Measurements from ENCODE around the gene TMEM143. TPM values are rescaled to one million over a fixed set of nuclear protein-coding genes. Genes with fewer than 3 reads are reported as not detected.

Gene TMEM143
- total RNA-seq, 1 donor: 3.0 TPM

- peak; percentile 65 for DNase-seq (ENCODE audit: low read depth)
- TF ChIP-seq CTCF (IDR thresholded peaks at IDR 0.05; ENCODE audit: insufficient read depth, low read depth, low read length): peak; percentile 78
- H3K4me3 ChIP-seq (ENCODE audit: low read depth, low read length): peak overlapping the region; percentile 81
Observed at GRCh38 chr19:48390188-48391099, 26.7 kb upstream of the TMEM143 start.

- DNase-seq (ENCODE audit: low read depth): no peak
- TF ChIP-seq CTCF (IDR thresholded peaks at IDR 0.05; ENCODE audit: insufficient read depth, low read depth, low read length): no peak
Observed at GRCh38 chr19:48386981-48387380, 23.2 kb upstream of the TMEM143 start.

GRCh38 chr19:48385461-48386087 is 21.8 kb upstream of the TMEM143 start:
- DNase-seq (ENCODE audit: low read depth): no peak
- no peak overlapping the region for H3K4me3 ChIP-seq (ENCODE audit: low read depth, low read length)
- no peak for TF ChIP-seq CTCF (IDR thresholded peaks at IDR 0.05; ENCODE audit: insufficient read depth, low read depth, low read length)

More at GRCh38 chr19:48386981-48387380, 23.2 kb upstream of the TMEM143 start:
- H3K4me3 ChIP-seq (ENCODE audit: low read depth, low read length): no peak overlapping the region

- no peak for DNase-seq (ENCODE audit: low read depth)
- no peak overlapping the region for H3K4me3 ChIP-seq (ENCODE audit: low read depth, low read length)
- TF ChIP-seq CTCF (IDR thresholded peaks at IDR 0.05; ENCODE audit: insufficient read depth, low read depth, low read length): no peak
Observed at GRCh38 chr19:48382286-48382685, 18.5 kb upstream of the TMEM143 start.

- TF ChIP-seq CTCF (IDR thresholded peaks at IDR 0.05; ENCODE audit: insufficient read depth, low read depth, low read length): no peak
- no peak for DNase-seq (ENCODE audit: low read depth)
- no peak overlapping the region for H3K4me3 ChIP-seq (ENCODE audit: low read depth, low read length)
Observed at GRCh38 chr19:48381178-48381950, 17.6 kb upstream of the TMEM143 start.

GRCh38 chr19:48379058-48379457 is 15.3 kb upstream of the TMEM143 start:
- H3K4me3 ChIP-seq (ENCODE audit: low read depth, low read length): no peak overlapping the region
- TF ChIP-seq CTCF (IDR thresholded peaks at IDR 0.05; ENCODE audit: insufficient read depth, low read depth, low read length): no peak
- DNase-seq (ENCODE audit: low read depth): no peak
